ENCODE measurements around the gene EFCAB6. TPM values are rescaled to one million over a fixed set of nuclear protein-coding genes. Genes with fewer than 3 reads are reported as not detected.

Gene EFCAB6
- total and polyA plus RNA-seq, 2 donors (not counting 3 experiments of a cell fraction or from before 2014, with no cell fraction given): 0.07 to 0.31 TPM

GRCh38 chr22:43726322-43726721 lies 85.8 kb downstream of the EFCAB6 start:
- intact Hi-C loops (cut with micrococcal nuclease): no loop called here
- dilution Hi-C loops (cut with MboI; ENCODE audit: extremely low pct_ligation_motif_present, low sequenced_read_pairs): no loop called here
- POLR2A ChIA-PET: no interaction called here
- H3K27me3 ChIP-seq (ENCODE audit: control insufficient read depth in 2 of 2, insufficient read depth in 2 of 2, low read length in 2 of 2): no peaks in the 10 kb centered on the region
- BruUV-seq (replicated peaks): no TSS peak
- no peaks in the 10 kb centered on the region for H3K9me3 ChIP-seq (replicated peaks; ENCODE audit: control insufficient read depth, insufficient read depth, low read length)
- no peaks in the 10 kb centered on the region for H3K79me2 ChIP-seq (ENCODE audit: control insufficient read depth, insufficient read depth, low read length)
- no peak for DNase-seq (ENCODE audit: low read depth, low spot score)
- no peak overlapping the region for H2AFZ ChIP-seq (ENCODE audit: low read depth, low read length)
- no peaks in the 10 kb centered on the region for H3K36me3 ChIP-seq (ENCODE audit: control insufficient read depth in 2 of 2, extremely low read depth in 1 of 2, insufficient read depth in 2 of 2, low read length in 2 of 2)
- FAIRE-seq: no peak
- H3K4me2 ChIP-seq (ENCODE audit: insufficient read depth, low read length): no peak overlapping the region
- no peaks in the 10 kb centered on the region for H4K20me1 ChIP-seq (replicated peaks; ENCODE audit: control insufficient read depth, extremely low read depth, insufficient read depth, low read length)
- H3K27ac ChIP-seq (ENCODE audit: insufficient read depth, low read depth, low read length): no peak overlapping the region
- CTCF ChIA-PET: no interaction called here
- TF ChIP-seq FOS (IDR thresholded peaks at IDR 0.05; ENCODE audit: borderline replicate concordance, insufficient read depth, low read length): no peak
- no peak for TF ChIP-seq POLR2A (IDR thresholded peaks at IDR 0.05; ENCODE audit: low read depth, low read length)
- no peak for TF ChIP-seq MYC (IDR thresholded peaks at IDR 0.05; ENCODE audit: low read depth, low read length)
- TF ChIP-seq GATA2 (IDR thresholded peaks at IDR 0.05; ENCODE audit: insufficient read depth, insufficient read length, low read depth, low read length): no peak
- no peak for TF ChIP-seq POLR2AphosphoS5 (IDR thresholded peaks at IDR 0.05; ENCODE audit: insufficient read depth, low read depth, low read length)
- TF ChIP-seq EZH2 (IDR thresholded peaks at IDR 0.05; ENCODE audit: borderline replicate concordance, low read depth, low read length, severe bottlenecking): no peak
- TF ChIP-seq MAX (IDR thresholded peaks at IDR 0.05; ENCODE audit: insufficient read depth, insufficient read length): no peak
- no peak for TF ChIP-seq CTCF (IDR thresholded peaks at IDR 0.05; ENCODE audit: extremely low read depth in 1 of 2, insufficient read depth in 1 of 2, low read depth in 1 of 2, low read length in 2 of 2)
- TF ChIP-seq JUN (IDR thresholded peaks at IDR 0.05; ENCODE audit: borderline replicate concordance, insufficient read depth, insufficient read length, low read depth): no peak
- H3K4me1 ChIP-seq (ENCODE audit: control insufficient read depth, extremely low read depth, insufficient read depth, low read length): no peaks in the 10 kb centered on the region
- no peak overlapping the region for H3K4me3 ChIP-seq (replicated peaks in 1 of 3; ENCODE audit: insufficient read depth in 1 of 3, low read depth in 1 of 3, low read length in 3 of 3)
- no peak overlapping the region for H3K9ac ChIP-seq (replicated peaks; ENCODE audit: extremely low read depth, insufficient read depth, low read length)
- no peaks in the 10 kb centered on the region for H3K9me1 ChIP-seq (replicated peaks; ENCODE audit: control insufficient read depth, extremely low read depth, insufficient read depth, low read length)

All from endothelial cell of umbilical vein (primary cell).